Loucy (cell line): ENCODE results near the gene RABGGTA.

ENCODE experiments used
- CTCF ChIP-seq: fragments of 200-600 bp; sonication (generic); conservative IDR thresholded peaks from 2 replicates; pipeline ENCODE4 v1.5.1; 2014; ENCODE audit warnings: mild to moderate bottlenecking, antibody characterized with exemption, low read length
- EZH2phosphoT487 ChIP-seq: fragments of 200-600 bp; IDR thresholded peaks from 2 replicates; pipeline ENCODE4 v1.6.1; 2018; ENCODE audit warnings: antibody characterized with exemption, mild to moderate bottlenecking, moderate library complexity, borderline replicate concordance

GRCh38 chr14:24310646-24311604 is 39.5 kb upstream of the RABGGTA start, which contains the start of gene LTB4R:
- TF ChIP-seq CTCF (no peak), EZH2phosphoT487 (no peak)
